Measurements from ENCODE around the gene ATRN.

The ATRN gene

DNA sequence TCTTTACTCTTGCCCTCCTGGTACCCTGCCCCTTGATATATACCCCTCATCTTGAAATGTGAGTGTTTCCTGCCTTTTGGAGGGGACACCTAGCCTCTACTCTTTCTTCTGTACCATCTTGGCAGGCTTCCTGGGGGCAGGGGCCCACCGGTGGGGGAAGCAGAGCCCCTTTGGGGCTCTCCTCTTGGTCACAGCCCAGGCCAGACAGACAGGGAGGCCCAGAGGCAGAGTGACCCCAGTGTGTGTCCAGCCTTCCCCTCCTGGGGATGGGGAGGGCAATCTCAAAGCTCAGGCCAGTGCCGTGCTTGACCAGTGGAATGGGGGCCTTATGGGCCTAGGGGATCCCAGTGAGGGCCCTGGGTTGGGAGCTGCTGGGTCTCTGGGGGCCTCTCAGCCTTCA lies 207.4 kb downstream of the ATRN start:
- no peak for DNase-seq (ENCODE audit: low spot score)

DNA sequence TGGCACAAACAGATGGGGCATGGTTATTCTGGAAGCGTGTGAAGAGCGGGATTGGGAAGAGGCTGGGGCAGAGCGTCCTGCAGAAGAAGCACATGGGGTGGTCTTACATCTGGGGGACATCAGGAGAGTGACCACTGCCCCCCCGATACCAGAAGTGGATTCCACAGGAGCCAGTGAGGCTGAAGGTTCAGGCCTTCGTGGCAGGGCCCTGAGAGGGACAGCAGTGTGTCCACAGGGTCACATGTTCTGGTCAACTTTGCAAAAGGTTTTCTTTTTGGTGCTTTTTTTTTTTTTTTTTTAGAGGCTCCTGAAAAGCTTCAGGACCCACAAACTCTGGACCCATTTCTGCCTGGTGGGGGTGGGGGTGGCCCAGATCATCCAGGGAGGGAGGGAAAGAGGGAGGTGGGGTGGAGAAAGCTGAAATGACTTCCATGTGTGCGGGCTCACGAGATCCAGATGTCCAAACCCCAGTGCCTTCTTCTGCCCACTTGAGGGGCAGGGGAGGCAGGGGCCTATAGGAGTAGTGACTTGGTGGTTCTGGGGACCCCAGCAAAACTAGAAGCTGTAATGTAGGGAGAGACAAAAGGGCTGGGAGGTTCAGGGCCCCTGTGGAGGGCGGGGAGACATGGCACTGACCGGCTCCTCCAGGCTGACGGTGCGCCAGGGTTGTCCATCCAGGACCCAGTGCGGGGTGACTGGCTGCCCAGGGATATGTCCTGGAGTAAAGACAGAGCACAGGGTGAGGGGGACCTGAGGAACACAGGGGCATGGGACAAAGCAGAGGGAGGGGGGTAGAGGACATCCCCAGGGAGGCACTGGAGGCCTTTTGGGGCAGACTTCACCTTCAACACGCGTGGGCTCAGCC lies 208.3 kb downstream of the ATRN start:
- no peak for DNase-seq (ENCODE audit: low spot score)

DNA sequence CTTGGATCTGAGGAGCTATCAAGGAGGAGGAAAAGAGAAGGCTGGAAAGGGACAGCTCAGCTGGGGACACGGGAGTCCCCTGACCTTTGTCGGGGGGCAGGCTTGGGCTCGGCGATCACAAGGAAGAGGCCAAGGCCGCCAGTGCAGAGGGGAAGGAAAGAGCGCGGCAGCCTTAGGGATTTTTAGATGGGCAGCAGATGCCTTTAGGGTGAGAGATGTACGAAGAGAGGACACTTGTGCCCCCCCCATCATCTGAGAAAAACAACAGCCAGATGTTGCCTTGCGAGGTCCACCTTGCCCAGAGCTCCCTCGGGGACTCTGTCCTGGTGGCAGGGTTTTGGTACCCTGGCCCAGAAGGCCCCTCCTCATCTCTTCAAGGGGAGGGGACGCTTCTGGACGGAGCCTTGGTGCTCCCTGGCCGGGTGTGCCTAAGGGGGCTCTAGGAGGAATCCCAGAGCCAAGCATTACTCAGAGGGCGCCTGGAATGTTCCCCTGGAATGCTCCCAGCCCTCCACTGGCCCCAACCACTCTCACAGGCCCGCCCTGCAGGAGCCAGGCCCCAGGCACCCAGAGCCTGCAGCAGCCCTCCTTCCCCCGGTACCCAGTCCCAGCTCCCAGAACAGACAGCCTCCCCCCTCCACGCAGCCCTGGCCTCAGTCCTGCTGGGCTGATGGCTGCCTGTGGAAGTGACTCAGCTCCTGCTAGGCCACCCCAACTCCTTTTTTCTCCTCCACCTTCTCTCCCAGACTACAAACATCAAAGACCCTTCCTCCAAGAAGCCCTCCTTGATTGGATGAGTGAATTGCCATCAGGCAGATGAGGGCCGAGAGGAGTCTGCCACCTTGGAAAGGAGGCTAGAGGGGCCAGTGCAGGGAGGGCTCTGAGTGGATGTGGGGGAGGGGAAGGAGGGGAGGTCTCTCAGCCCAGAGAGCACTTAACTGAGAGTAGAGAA lies 209.2 kb downstream of the ATRN start:
- no peak for DNase-seq (ENCODE audit: low spot score)

DNA sequence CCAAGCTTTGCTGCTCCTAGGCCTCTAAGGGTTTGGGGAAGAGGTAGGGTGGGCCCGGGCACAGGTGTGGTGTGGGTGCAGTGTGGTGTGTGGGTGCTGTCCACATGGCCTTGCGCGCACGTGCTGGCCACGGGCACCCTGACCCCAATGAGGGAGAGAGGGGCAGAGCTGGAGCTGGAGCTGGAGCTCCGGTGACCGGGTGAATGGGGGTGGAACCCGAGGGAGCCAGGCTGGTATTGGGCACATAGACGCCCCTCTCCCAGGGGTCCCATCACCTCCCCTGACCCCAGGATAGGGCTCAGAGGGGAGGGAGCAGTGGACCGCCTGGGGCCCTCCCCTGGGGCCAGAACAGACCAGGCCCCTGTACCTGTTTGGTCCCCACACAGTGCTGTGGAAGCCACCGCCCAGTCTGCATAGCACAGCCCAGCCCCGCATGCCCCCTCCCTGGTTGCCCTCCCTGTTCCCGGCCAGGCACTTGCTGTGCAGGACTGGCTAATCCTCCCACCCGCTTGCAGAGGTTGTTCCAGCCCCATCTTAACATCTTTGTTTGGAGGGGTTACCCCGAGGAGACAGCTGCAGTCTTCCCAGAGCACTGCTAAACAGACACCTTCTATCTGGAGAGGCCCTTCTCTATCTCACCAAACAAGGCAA lies 210.0 kb downstream of the ATRN start:
- DNase-seq (ENCODE audit: low spot score): no peak

DNA sequence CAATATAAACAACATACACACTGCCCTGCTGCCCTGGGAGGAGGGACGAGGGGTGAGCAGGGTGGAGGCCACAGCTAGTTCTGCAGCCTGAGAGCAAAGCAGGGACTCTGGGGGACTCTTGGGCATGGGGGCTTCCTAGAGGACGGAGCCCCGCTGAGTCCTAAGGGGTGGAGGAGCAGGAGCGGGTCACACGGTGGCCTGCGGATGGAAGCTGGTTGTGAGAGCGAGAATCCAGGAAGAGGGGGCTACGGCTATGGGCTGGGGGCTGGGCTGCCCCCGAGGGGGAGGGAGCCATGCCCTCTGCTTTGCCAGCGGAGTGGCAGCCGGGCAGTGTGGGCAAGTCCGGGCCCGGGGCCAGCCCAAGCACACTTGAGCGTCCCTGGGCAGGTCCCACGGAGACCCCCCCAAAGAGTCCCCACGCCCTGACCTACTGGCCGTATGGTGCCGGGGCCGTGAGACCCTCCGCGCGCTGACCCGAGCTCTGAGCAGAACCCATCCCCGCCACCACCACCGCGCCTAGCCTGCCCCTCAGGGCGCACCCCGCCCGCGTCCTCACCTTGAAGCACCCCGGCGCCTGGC lies 210.6 kb downstream of the ATRN start:
- no peak for DNase-seq (ENCODE audit: low spot score)

DNA sequence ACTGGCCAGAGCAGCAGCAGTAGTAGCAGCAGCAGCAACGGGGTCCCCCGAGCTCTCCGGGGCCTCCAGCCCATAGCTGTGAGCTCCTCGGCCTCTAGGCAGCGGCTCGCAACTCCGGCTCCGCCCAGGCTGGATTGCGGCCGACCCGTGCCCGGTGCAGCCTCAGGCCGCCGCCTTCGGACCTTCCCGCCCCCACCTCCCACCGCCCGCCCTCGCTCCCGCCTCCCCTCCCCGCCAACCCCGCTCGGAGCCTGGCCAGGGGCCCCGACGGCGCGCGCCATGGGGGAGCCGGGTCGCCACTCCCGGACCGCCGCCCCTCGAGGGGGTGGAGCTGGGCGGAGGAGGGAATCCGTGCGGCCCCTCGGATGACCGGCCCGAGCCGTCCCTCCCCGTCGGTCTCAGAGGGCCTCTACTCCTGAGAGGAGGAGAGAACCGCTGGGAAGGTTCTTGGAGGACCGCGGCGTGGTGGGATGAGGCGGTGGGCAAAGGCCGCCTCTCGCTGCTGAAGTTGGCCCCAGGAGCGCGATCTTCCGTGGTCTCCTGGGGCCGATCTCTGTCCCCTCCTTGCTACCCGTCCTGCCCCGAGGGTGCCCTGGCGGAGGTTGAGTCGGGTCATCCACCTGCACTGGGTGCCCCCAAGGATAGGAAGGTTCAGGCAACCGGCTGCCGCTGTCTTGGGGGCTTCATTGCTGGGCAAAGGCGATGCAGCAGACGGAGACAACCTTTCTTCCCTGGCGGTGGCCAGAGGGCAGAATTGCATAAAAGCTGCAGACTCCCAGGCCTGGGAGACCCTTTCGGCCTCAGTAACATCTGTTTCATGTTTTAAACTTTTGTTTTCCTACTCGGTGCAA lies 211.3 kb downstream of the ATRN start, which contains the start of gene ADAM33:
ADAM33 (minus strand) TSS at position 80 of the 851 bp plus-strand sequence; CDS start at position 74, 6 bp downstream.
- no peak for DNase-seq (ENCODE audit: low spot score)

DNA sequence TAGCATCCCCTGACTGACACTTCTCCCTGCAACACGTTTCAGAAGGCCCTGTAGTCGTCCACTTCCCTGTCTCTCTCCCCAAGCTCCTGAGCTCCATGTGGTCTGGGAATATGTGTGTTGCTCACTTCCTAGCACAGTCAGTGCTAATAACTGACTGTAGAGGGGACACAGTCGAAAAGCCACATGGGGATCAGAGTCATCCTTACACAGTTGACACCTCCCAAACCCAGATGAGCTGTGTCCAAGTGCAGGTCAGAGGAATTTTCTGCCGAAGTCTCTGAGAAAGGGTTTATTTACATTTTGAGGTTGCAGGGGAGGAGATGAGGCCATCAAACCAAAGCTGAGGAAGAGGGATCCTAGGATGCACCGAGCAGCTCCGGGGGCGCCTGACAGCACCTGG lies 214.5 kb downstream of the ATRN start:
- DNase-seq (ENCODE audit: low spot score): no peak

DNA sequence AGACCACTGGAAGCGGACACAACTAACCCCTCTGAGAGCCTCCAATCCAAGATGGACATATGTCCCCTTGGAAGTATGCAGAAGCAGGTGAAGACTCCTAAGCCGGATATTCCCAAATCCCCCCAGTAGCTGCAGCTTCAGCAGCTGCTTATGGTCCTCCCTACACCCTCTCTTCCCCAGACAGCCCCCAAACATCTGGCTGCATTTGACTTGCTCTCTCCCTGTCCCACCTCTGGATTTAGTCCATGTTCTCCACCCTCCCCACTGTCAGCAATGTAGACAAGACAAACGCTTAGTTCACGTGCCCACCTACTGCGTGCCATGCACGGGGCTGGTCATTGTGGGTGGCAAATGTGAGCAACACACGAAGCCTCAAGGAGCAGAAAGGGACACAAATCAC lies 215.6 kb downstream of the ATRN start:
- DNase-seq (ENCODE audit: low spot score): no peak

DNA sequence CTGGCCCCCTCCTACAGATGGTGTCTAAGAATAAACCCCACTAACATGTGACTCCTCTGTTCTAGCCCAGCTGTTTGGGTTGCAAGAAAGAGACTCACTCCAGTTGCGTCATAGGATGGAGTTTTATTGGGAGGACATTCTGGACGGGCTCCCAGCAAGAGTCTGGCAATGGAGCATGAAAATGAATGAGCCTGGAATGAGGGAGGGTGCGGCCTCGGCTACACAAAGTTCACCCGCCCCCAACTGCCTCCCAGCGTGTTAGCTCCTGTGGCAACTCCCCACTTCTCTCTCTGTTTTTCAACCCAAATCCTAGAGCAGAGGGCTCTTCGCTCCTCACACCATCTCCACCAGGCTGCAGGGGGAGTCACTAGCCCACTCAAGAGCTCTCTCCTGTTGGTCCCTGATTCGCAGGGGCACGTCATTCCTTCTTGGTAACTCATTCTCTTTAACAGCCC lies 216.1 kb downstream of the ATRN start:
- DNase-seq (ENCODE audit: low spot score): no peak

DNA sequence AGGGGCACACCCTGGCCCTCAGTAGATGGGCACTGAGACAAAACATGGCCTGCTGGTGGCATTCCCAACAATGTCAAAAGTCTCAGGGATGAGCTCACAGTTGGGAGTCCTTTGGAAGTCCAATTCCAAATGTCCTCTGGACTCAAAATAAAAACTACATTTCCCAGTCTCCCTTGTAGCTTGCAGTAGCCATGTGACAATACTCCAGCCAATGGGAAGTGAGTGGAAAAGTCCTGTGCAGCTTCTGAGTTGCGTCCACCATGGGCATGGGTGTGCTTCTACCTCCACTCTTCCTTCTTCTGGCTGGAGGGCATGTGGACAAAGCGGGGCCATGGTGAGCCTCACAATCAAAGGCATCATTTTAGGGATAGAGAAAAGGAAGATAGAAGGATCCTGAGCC lies 216.8 kb downstream of the ATRN start:
- DNase-seq (ENCODE audit: low spot score): no peak

DNA sequence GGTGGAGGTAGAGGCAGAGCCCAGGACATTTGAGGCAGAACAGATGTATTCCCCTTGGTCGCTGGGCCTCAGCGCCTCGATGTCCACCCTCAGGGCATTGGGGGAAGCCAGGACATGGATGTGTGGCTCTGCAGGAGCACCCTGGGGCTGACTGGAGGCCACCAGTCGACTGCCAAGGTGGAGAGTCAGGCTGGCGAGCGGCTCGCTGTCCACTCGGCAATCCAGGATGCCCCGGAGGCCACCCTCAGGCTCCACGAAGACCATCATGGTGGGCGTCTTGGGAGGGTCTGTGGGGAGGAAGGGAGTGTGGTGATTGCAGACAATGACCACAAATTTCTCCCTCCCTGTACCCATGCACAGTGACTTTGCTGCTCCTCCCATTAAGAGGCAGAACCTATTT lies 219.2 kb downstream of the ATRN start:
- DNase-seq (ENCODE audit: low spot score): no peak

DNA sequence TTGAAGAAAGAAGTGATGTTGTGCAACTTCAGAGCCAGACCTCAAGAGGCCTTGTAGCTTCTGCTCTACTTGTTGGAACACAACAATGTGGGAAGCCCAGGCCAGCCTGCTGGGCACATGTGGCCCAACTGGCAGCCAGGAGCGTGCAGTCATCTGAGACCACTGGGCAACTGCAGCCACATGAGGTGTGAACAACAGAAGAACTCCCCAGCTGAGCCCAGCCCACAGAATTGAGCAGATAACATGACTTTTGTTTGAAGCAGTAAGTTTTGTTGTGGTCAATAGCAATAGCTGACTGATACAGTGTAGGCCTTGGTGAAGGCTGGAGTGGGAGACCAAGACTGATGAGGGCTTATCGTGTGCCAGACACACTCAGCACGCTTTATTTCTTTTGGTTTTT lies 219.6 kb downstream of the ATRN start:
- no peak for DNase-seq (ENCODE audit: low spot score)

DNA sequence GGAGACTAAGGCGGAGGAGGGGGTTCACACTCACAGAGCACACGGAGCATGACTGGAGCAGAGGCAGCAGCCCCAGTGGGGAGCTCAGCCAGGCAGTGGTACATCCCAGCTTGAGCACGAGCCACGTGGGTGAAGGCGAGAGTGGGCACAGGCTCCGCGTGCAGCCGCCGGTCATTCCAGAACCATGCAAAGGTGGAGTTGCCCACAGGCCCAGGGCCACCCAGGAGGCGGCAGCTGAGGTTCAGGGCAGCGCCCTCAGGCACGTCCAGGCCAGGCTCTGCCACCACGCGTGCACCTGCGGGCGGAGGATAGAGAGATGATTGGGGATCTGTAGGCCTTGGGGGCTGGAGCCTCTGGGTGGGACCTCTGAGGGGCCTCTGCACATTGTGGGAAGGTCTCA lies 220.5 kb downstream of the ATRN start:
- no peak for DNase-seq (ENCODE audit: low spot score)

DNA sequence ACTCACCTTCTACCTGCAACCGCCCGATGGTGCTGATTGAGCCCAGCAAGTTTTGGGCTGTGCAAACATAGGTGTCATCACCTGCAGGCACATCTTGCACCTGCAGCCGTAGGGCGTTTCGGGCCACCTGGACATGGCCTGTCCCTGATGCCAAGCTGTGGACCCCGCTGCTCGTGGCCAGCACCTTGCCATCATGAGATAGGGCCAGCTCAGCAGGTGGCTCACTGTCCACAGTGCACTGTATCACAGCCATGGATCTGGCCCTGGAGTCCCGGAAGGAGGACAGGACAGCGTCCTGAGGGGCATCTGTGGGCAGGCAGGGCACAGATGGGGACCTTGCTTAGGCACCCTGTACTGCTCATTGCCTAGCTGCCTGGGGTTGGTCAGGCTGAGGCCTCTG lies 221.1 kb downstream of the ATRN start:
- no peak for DNase-seq (ENCODE audit: low spot score)

DNA sequence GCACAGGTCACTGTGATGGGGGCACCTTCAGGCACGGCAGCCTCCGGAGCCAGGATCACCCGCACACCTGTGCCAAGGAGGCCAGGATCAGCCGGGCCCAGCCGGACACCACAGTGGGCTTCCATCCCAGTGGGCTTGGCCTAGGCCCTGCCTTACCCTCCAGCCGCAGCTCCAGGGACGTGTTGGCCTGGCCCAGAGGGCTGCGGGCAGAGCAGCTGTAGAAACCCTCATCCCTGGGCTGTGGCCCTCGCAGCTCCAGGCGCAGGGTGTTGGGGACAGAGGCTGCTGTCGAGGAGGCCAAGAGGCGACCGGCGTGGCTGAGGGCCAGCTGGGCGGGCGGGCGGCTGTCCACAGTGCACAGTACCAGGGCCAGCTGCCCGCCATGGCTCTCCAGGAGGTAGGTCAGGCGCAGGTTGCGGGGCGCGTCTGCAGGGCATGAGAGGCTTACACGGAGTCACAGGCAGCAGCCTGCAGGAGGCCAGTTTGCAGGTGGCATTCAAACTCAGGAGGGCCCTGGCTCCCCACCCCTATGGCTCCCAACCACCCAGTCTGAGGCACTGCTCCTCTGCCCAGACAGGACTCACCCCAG lies 222.0 kb downstream of the ATRN start:
- no peak for DNase-seq (ENCODE audit: low spot score)

DNA sequence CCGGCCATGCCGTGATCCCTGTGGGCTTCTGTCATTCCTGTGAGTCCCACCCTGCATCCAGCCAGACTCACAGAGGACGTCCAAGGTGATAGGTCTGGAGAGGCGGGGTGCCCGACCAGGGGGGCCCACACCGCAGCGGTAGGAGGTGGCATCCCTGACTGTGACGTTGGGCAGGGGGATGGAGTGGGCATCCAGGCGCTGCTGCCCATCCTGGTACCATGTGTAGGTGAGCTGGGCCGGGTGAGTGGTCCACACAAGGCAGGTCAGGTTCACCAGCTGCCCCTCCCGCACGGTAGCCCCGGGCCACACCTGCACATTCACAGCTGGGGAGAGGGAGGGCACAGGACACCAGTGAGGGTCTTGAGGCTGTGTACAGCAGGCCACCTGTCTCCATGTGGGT lies 222.6 kb downstream of the ATRN start:
- no peak for DNase-seq (ENCODE audit: low spot score)

DNA sequence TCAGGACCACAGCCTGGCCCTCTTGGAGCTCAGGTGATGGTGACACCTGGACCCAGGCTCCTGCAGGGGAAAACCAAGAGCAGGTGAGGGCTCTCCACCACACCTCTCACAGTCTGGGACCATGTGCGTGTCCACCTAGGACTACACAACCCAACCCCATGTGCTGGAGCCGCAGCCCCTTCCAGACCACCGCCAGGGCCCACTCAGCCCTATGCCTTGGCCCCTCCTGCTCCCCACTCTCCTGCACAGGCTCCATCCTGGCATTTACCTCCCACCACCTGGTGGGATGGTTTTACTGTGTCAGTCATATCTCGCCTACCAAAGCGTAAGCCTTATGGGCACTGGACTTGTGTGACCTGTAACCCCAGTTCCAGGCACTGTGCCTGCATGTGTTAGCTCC lies 224.0 kb downstream of the ATRN start:
- no peak for DNase-seq (ENCODE audit: low spot score)

DNA sequence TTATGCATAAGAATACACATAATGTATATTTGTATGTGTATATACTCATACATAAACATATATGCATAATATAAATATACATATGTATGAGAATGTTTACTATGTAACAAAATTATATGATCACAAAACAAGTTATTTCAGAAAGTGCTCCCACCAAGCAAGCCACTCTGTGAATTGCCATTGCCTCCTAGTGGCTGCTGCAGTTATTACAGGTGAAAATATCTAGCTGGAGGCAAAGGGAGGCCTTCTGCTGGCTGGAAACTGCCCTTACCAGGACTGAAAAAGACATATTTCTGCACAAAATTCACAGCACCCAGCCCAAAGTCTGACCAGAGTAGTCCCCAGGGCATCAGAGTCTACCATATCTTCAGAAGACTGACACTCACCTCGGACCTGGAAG lies 225.4 kb downstream of the ATRN start:
- DNase-seq (ENCODE audit: low spot score): peak; percentile 19

DNA sequence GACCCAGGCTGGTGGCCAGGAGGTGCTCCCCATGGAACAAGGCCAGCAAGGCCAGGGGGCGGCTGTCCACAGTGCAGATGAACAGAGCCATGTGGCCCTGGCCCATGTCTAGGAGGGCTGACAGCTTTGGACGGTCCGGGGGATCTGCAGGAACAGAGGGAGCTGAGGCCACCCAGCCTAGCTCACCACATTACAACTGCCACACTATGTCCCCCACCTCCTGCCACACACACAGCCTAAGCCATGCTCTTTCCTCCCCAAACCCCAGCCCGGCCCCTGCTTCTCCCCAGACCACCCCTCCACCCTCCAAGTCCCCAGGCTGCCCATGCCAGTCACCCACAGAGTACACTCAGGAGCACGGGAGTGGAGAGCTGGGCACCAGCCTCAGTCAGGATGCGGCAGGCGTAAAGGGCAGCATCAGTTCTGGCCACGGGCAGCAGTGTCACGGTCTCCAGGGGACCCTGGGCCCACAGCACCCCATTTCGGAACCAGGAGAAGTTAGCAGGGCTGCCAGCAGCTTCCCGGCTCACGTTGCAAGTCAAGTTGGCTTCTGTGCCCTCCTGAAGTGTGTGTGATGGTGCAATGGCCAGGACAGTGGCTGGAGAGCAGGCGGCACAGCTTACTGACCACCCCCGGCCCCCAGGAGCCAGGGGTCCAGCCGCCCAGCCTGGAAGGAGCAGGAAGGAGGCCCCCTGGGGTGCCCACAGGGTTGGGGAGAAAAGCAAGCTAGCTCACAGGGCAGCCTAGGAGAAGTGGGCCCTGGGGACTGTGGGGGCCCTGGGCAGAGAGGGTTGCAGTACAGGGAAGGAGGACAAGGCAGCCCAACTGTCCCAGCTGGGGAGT lies 226.1 kb downstream of the ATRN start:
- no peak for DNase-seq (ENCODE audit: low spot score)

Measured in hematopoietic multipotent progenitor cell treated with erythropoietin and hydrocortisone succinate and interleukin-3 and kit ligand, for 17 days (in vitro differentiated cells).